SK-N-SH (cell line): ENCODE results near the gene PGLYRP3. TPM values are rescaled to one million over a fixed set of nuclear protein-coding genes. Genes with fewer than 3 reads are reported as not detected.

ENCODE experiments used
- CTCF ChIA-PET: fragments of 300-600, 350-600 bp; formaldehyde crosslinking; extraction: SDS; loops from one replicate; lab custom pipeline; 2021; lab: Yijun Ruan, JAX
- POLR2A ChIA-PET: fragments of 350-600 bp; sonication (Branson Sonifier 250); formaldehyde crosslinking; extraction: SDS; loops from one replicate; lab custom pipeline; 2020; ENCODE audit warnings: antibody characterized with exemption, inconsistent platforms; lab: Yijun Ruan, JAX
- DNase-seq: peaks from one replicate; pipeline ENCODE4 v3.0.0; 2012
- H2AFZ ChIP-seq: fragments of 200-600 bp; sonication (generic); 2 replicates; pipeline ENCODE4 v1.8.1; 2016; ENCODE audit warnings: antibody characterized with exemption, mild to moderate bottlenecking, low read depth
- H3F3A ChIP-seq: fragments of 200-600 bp; sonication (generic); replicated peaks from 2 replicates; pipeline ENCODE3; 2016; ENCODE audit warnings: antibody characterized with exemption, mild to moderate bottlenecking; ENCODE audit not compliant: insufficient read depth
- H3K27ac ChIP-seq, 2 experiments: fragments of 200-500 bp in 1 of 2; fragments of 200-600 bp in 1 of 2; sonication (Bioruptor generic) in 1 of 2; sonication (generic), shearing (Covaris generic) in 1 of 2; 2 replicates each; pipeline versions ENCODE4 v1.5.1 to v1.6.1; 2014 to 2016; ENCODE audit warnings: low read depth in 2 of 2, inconsistent platforms in 1 of 2, low read length in 1 of 2, mild to moderate bottlenecking in 1 of 2, mixed read lengths in 1 of 2
- H3K27me3 ChIP-seq: fragments of 200-600 bp; sonication (generic), shearing (Covaris generic); 2 replicates; pipeline ENCODE4 v1.6.1; 2016; ENCODE audit warnings: mixed run types; ENCODE audit not compliant: insufficient read depth
- H3K36me3 ChIP-seq, 2 experiments: fragments of 200-500 bp in 1 of 2; fragments of 200-600 bp in 1 of 2; sonication (Bioruptor generic) in 1 of 2; sonication (generic) in 1 of 2; replicated peaks in 1 of 2; 2 replicates each; pipeline versions ENCODE3 to v1.5.1; 2014 to 2016; ENCODE audit warnings: low read length in 1 of 2, mild to moderate bottlenecking in 1 of 2; ENCODE audit not compliant: insufficient read depth in 2 of 2, control insufficient read depth in 1 of 2
- H3K4me1 ChIP-seq, 2 experiments: fragments of 200-500 bp in 1 of 2; fragments of 200-600 bp in 1 of 2; sonication (Bioruptor generic) in 1 of 2; sonication (generic), shearing (Covaris generic) in 1 of 2; 2 replicates each; pipeline versions ENCODE4 v1.5.1 to v1.6.1; 2014 to 2016; ENCODE audit warnings: low read depth in 1 of 2, low read length in 1 of 2, mixed run types in 1 of 2; ENCODE audit not compliant: insufficient read depth in 2 of 2, control insufficient read depth in 1 of 2
- H3K4me2 ChIP-seq: fragments of 200-600 bp; sonication (generic), shearing (Covaris generic); 2 replicates; pipeline ENCODE4 v1.6.1; 2017; ENCODE audit warnings: mixed run types
- H3K4me3 ChIP-seq, 2 experiments: fragments of 200-500 bp in 1 of 2; fragments of 200-600 bp in 1 of 2; sonication (Bioruptor generic) in 1 of 2; sonication (generic), shearing (Covaris generic) in 1 of 2; 2 replicates each; pipeline versions ENCODE4 v1.5.1 to v1.8.1; 2014 to 2016; ENCODE audit warnings: low read depth in 2 of 2, inconsistent platforms in 1 of 2, low read length in 1 of 2, mild to moderate bottlenecking in 1 of 2, mixed read lengths in 1 of 2, moderate library complexity in 1 of 2
- H3K79me2 ChIP-seq: fragments of 200-600 bp; sonication (generic); 2 replicates; pipeline ENCODE4 v1.8.1; 2017; ENCODE audit warnings: mild to moderate bottlenecking; ENCODE audit not compliant: insufficient read depth
- H3K9ac ChIP-seq: fragments of 200-600 bp; sonication (generic); 2 replicates; pipeline ENCODE4 v1.6.1; 2017; ENCODE audit warnings: mixed run types
- H3K9me2 ChIP-seq: fragments of 200-600 bp; sonication (generic); 2 replicates; pipeline ENCODE4 v1.6.1; 2017; ENCODE audit warnings: mixed run types
- H3K9me3 ChIP-seq: fragments of 200-600 bp; sonication (generic); 2 replicates; pipeline ENCODE4 v1.6.1; 2017; ENCODE audit warnings: mixed run types, mild to moderate bottlenecking, moderate library complexity
- H4K20me1 ChIP-seq: fragments of 200-600 bp; sonication (generic); 2 replicates; pipeline ENCODE4 v1.6.1; 2017; ENCODE audit warnings: mild to moderate bottlenecking, mixed run types; ENCODE audit not compliant: insufficient read depth
- ELF1 ChIP-seq: IDR thresholded peaks from 2 replicates; pipeline ENCODE4 v1.4.0; 2012
- FOSL2 ChIP-seq: IDR thresholded peaks from 2 replicates; pipeline ENCODE4 v1.4.0; 2012; ENCODE audit warnings: low read depth, mild to moderate bottlenecking, moderate library complexity, borderline replicate concordance
- FOXJ3 ChIP-seq: sonication (generic); formaldehyde crosslinking; IDR thresholded peaks from 2 replicates; pipeline ENCODE4 v1.5.1; 2020; ENCODE audit warnings: mild to moderate bottlenecking, missing genetic modification reagents
- FOXM1 ChIP-seq: IDR thresholded peaks from 2 replicates; pipeline ENCODE4 v1.4.0; 2012; ENCODE audit warnings: low read depth, mild to moderate bottlenecking
- GABPA ChIP-seq: IDR thresholded peaks from 2 replicates; pipeline ENCODE4 v1.4.0; 2012; ENCODE audit warnings: low read depth, mild to moderate bottlenecking
- JUND ChIP-seq: IDR thresholded peaks from 2 replicates; pipeline ENCODE4 v1.4.0; 2012
- MEF2A ChIP-seq: IDR thresholded peaks from 2 replicates; pipeline ENCODE4 v1.4.0; 2012; ENCODE audit warnings: low read depth, borderline replicate concordance
- NFIC ChIP-seq: IDR thresholded peaks from 2 replicates; pipeline ENCODE4 v1.4.0; 2012; ENCODE audit warnings: borderline replicate concordance
- RCOR1 ChIP-seq: fragments of 150-350 bp; IDR thresholded peaks from 2 replicates; pipeline ENCODE4 v1.6.1; 2017; ENCODE audit warnings: antibody characterized with exemption, low read length
- SIN3A ChIP-seq: IDR thresholded peaks from 2 replicates; pipeline ENCODE4 v1.6.1; 2012; ENCODE audit warnings: low read depth, mild to moderate bottlenecking, low read length, moderate library complexity, borderline replicate concordance
- SMC3 ChIP-seq: IDR thresholded peaks from 2 replicates; pipeline ENCODE4 v1.6.1; 2012; ENCODE audit warnings: low read depth, low read length, improper control_type of control experiment
- YY1 ChIP-seq: IDR thresholded peaks from 2 replicates; pipeline ENCODE4 v1.4.0; 2012; ENCODE audit warnings: low read depth, mild to moderate bottlenecking
- WGBS: methylation state at CpG from one replicate; pipeline ENCODE4 v1.1.6; 2017; ENCODE audit warnings: low lambda C conversion rate; 5-methylcytosine and 5-hydroxymethylcytosine counted together
- polyA plus RNA-seq, 3 experiments: library from polyadenylated mRNA; depleted of rRNA; stranded (reverse); fragments of >200 nt; gene quantifications; 2 replicates each; pipeline ENCODE4 v1.2.3, GENCODE V29; 2012
- TF ChIP-seq, protein P1 (sequence below): IDR thresholded peaks from 2 replicates; pipeline ENCODE4 v1.6.1; 2012; ENCODE audit warnings: mild to moderate bottlenecking, low read depth, low read length, moderate library complexity
- TF ChIP-seq, protein P2 (sequence below): IDR thresholded peaks from 2 replicates; pipeline ENCODE4; 2012
- TF ChIP-seq, protein P3 (sequence below): fragments of 150-350 bp; IDR thresholded peaks from 2 replicates; pipeline ENCODE4 v1.6.1; 2017; ENCODE audit warnings: antibody characterized with exemption, low read length, low read depth, borderline replicate concordance
- TF ChIP-seq, protein P4 (sequence below): fragments of 150-350 bp; IDR thresholded peaks from 2 replicates; pipeline ENCODE4 v1.6.1; 2016; ENCODE audit warnings: mild to moderate bottlenecking, low read depth, low read length
- TF ChIP-seq, protein P5 (sequence below): fragments of 200-600 bp; sonication (generic); IDR thresholded peaks from 2 replicates; pipeline ENCODE4 v1.6.1; 2017; ENCODE audit warnings: antibody characterized with exemption, mild to moderate bottlenecking, moderate library complexity

PGLYRP3 gene
- polyA plus RNA-seq, 1 of the 3 experiments (the other 2 are of a cell fraction): not detected

DNA sequence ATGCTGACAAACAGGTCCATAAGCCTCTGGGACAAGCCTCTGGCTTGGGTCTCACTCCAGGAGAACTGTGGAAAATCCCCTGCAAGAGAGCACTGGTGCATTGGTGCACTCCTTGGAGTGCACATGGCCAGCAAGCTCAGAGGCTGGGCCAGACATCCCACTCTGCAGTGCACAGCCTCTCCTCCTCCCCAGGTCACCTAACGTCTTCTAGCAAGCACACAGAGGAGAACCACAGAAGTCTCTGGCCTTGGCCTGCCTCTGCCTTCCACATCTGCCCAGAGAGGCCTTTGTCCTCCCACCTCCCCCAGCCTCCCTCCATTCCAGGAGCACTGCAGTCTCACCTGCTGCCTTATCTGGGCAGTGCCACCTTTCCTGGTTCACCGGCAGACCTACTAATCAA lies 4.2 kb downstream of the PGLYRP3 start (continued):
- TF ChIP-seq, protein P1, sequence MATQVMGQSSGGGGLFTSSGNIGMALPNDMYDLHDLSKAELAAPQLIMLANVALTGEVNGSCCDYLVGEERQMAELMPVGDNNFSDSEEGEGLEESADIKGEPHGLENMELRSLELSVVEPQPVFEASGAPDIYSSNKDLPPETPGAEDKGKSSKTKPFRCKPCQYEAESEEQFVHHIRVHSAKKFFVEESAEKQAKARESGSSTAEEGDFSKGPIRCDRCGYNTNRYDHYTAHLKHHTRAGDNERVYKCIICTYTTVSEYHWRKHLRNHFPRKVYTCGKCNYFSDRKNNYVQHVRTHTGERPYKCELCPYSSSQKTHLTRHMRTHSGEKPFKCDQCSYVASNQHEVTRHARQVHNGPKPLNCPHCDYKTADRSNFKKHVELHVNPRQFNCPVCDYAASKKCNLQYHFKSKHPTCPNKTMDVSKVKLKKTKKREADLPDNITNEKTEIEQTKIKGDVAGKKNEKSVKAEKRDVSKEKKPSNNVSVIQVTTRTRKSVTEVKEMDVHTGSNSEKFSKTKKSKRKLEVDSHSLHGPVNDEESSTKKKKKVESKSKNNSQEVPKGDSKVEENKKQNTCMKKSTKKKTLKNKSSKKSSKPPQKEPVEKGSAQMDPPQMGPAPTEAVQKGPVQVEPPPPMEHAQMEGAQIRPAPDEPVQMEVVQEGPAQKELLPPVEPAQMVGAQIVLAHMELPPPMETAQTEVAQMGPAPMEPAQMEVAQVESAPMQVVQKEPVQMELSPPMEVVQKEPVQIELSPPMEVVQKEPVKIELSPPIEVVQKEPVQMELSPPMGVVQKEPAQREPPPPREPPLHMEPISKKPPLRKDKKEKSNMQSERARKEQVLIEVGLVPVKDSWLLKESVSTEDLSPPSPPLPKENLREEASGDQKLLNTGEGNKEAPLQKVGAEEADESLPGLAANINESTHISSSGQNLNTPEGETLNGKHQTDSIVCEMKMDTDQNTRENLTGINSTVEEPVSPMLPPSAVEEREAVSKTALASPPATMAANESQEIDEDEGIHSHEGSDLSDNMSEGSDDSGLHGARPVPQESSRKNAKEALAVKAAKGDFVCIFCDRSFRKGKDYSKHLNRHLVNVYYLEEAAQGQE: no peak

DNA sequence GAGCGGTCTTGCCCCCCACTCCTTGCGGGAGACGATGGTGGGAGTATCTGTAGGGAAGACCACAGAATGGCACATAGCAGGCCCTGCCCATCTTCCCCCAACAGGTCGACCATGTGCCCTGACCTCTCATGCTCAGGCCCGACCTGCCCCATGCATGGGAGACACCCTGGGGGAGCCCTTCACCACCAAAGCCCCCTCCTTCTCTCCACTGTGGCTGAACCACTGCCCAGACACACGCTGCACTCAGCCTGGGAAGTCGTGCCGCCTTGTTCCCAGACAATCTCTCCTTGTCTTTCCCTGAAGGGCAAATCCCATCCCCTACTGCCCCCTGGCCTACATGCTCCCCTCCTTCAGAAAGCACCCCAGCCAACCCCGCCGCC lies 5.5 kb downstream of the PGLYRP3 start:
- no peak overlapping the region for H3K4me2 ChIP-seq
- peaks cover 35% of the 10 kb centered on the region; the same call in 1 of the 2 replicates for H3K27me3 ChIP-seq
- no peak overlapping the region for H3K27ac ChIP-seq
- no peaks in the 10 kb centered on the region for H3K79me2 ChIP-seq
- DNase-seq: no peak
- no peak overlapping the region for H3K9ac ChIP-seq
- no peak overlapping the region for H2AFZ ChIP-seq
- no peaks in the 10 kb centered on the region for H3F3A ChIP-seq
- POLR2A ChIA-PET: no interaction called here
- H3K9me2 ChIP-seq: no peaks in the 10 kb centered on the region
- WGBS: 32% methylated on average over 8 of the region's 10 CpGs
- no peaks in the 10 kb centered on the region for H3K4me1 ChIP-seq
- CTCF ChIA-PET: no interaction called here
- H3K9me3 ChIP-seq: no peaks in the 10 kb centered on the region
- no peaks in the 10 kb centered on the region for H3K36me3 ChIP-seq
- no peak overlapping the region for H3K4me3 ChIP-seq
- no peaks in the 10 kb centered on the region for H4K20me1 ChIP-seq
- TF ChIP-seq NFIC (no peak), FOXJ3 (no peak), SIN3A (no peak), FOSL2 (no peak), FOXM1 (no peak), YY1 (no peak), RCOR1 (no peak), MEF2A (no peak), GABPA (no peak), JUND (no peak), SMC3 (no peak), ELF1 (no peak)
- TF ChIP-seq, protein P2, sequence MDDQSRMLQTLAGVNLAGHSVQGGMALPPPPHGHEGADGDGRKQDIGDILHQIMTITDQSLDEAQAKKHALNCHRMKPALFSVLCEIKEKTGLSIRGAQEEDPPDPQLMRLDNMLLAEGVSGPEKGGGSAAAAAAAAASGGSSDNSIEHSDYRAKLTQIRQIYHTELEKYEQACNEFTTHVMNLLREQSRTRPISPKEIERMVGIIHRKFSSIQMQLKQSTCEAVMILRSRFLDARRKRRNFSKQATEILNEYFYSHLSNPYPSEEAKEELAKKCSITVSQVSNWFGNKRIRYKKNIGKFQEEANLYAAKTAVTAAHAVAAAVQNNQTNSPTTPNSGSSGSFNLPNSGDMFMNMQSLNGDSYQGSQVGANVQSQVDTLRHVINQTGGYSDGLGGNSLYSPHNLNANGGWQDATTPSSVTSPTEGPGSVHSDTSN: no peak
- TF ChIP-seq, protein P3, sequence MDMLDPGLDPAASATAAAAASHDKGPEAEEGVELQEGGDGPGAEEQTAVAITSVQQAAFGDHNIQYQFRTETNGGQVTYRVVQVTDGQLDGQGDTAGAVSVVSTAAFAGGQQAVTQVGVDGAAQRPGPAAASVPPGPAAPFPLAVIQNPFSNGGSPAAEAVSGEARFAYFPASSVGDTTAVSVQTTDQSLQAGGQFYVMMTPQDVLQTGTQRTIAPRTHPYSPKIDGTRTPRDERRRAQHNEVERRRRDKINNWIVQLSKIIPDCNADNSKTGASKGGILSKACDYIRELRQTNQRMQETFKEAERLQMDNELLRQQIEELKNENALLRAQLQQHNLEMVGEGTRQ: no peak
- TF ChIP-seq, protein P4, sequence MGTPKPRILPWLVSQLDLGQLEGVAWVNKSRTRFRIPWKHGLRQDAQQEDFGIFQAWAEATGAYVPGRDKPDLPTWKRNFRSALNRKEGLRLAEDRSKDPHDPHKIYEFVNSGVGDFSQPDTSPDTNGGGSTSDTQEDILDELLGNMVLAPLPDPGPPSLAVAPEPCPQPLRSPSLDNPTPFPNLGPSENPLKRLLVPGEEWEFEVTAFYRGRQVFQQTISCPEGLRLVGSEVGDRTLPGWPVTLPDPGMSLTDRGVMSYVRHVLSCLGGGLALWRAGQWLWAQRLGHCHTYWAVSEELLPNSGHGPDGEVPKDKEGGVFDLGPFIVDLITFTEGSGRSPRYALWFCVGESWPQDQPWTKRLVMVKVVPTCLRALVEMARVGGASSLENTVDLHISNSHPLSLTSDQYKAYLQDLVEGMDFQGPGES: no peak
- TF ChIP-seq, protein P5, sequence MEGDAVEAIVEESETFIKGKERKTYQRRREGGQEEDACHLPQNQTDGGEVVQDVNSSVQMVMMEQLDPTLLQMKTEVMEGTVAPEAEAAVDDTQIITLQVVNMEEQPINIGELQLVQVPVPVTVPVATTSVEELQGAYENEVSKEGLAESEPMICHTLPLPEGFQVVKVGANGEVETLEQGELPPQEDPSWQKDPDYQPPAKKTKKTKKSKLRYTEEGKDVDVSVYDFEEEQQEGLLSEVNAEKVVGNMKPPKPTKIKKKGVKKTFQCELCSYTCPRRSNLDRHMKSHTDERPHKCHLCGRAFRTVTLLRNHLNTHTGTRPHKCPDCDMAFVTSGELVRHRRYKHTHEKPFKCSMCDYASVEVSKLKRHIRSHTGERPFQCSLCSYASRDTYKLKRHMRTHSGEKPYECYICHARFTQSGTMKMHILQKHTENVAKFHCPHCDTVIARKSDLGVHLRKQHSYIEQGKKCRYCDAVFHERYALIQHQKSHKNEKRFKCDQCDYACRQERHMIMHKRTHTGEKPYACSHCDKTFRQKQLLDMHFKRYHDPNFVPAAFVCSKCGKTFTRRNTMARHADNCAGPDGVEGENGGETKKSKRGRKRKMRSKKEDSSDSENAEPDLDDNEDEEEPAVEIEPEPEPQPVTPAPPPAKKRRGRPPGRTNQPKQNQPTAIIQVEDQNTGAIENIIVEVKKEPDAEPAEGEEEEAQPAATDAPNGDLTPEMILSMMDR: no peak
- TF ChIP-seq, protein P1: no peak
